Activated naive CD4-positive, alpha-beta T cell treated with anti-CD3 and anti-CD28 coated beads, Interleukin-2, amount 10 ng/mL, durations not matched to agents 7 days and 5 days (primary cell): ENCODE measurements around the gene CD96.
"Not testable (repeated sequence)": the region's sequence is repeated elsewhere in the genome, so short reads cannot be mapped to it uniquely, and the experiment has no call there.

Source experiments
- CTCF ChIA-PET: fragments of 350-600 bp; sonication (Branson Sonifier 250); formaldehyde crosslinking; loops from one replicate; lab custom pipeline; 2021; ENCODE audit warnings: antibody characterized with exemption; lab: Charles Lee
- DNase-seq: peaks from one replicate; pipeline ENCODE4 v3.0.0-alpha.2; 2020
- H3K27ac Mint-ChIP-seq: one replicate; pipeline ENCODE4 v1.8.0; 2021; ENCODE audit warnings: mild to moderate bottlenecking, moderate library complexity, mixed read lengths
- H3K27me3 Mint-ChIP-seq: one replicate; pipeline ENCODE4 v1.8.0; 2021; ENCODE audit warnings: mild to moderate bottlenecking, mixed read lengths
- H3K36me3 Mint-ChIP-seq: one replicate; pipeline ENCODE4 v1.8.0; 2021; ENCODE audit warnings: mixed read lengths
- H3K4me1 Mint-ChIP-seq: one replicate; pipeline ENCODE4 v1.8.0; 2021; ENCODE audit warnings: mixed read lengths
- H3K4me3 Mint-ChIP-seq: one replicate; pipeline ENCODE4 v1.8.0; 2021; ENCODE audit warnings: mild to moderate bottlenecking, moderate library complexity, mixed read lengths
- H3K9me3 Mint-ChIP-seq: one replicate; pipeline ENCODE4 v1.8.0; 2021; ENCODE audit warnings: mixed read lengths

The CD96 gene

DNA sequence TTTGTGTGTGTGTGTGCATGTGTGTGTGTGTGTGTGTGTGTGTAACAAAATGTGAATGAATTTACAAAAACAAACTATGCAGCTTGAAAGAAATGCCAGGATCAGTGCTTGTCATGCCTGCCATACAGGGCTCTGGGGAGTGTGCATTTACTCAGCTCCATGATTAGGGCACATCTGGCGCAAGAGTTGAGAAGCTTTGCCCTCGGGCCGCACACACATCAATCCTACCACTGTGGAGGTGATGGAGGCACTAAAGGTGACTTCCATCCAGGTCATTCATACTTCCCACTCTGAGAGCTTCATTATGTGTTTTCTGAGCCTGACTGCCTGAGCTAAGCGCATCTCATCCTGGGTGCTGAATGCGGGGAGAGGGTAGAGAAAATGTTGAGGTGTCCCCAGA is 125.2 kb downstream of the CD96 start:
- Mint-ChIP-seq H3K27me3 (no peaks in the 10 kb centered on the region), H3K4me1 (peaks cover 70% of the 10 kb centered on the region), H3K9me3 (peaks cover 24% of the 10 kb centered on the region), H3K36me3 (peaks cover 64% of the 10 kb centered on the region), H3K4me3 (peak overlapping the region; percentile 33), H3K27ac (peak overlapping the region; percentile 95)
- DNase-seq: no peak
- CTCF ChIA-PET: interaction anchor here (0.8 to 7.7 kb wide), 10 partner anchors 21 to 346 kb away, joined by 3 to 120 read pairs (median 12); no protein-coding TSS in a partner anchor

GRCh38 chr3:111667621-111668239 is 125.7 kb downstream of the CD96 start:
- H3K4me3 Mint-ChIP-seq: peak overlapping the region; percentile 33
- no peaks in the 10 kb centered on the region for H3K27me3 Mint-ChIP-seq
- DNase-seq: peak; percentile 85
- peaks cover 19% of the 10 kb centered on the region for H3K9me3 Mint-ChIP-seq
- peaks cover 76% of the 10 kb centered on the region for H3K4me1 Mint-ChIP-seq
- H3K36me3 Mint-ChIP-seq: peaks cover 58% of the 10 kb centered on the region
- H3K27ac Mint-ChIP-seq: peak overlapping the region; percentile 95
- CTCF ChIA-PET: interaction anchor here (0.8 to 7.7 kb wide), 15 partner anchors 9 to 345 kb away, joined by 3 to 120 read pairs (median 7); no protein-coding TSS in a partner anchor

- H3K4me1 Mint-ChIP-seq: peaks cover 82% of the 10 kb centered on the region
- no peaks in the 10 kb centered on the region for H3K27me3 Mint-ChIP-seq
- CTCF ChIA-PET: interaction anchor here (0.8 to 7.7 kb wide), 18 partner anchors 9 to 345 kb away, joined by 3 to 120 read pairs (median 5); no protein-coding TSS in a partner anchor
- H3K4me3 Mint-ChIP-seq: no peak overlapping the region
- peaks cover 14% of the 10 kb centered on the region for H3K9me3 Mint-ChIP-seq
- H3K36me3 Mint-ChIP-seq: peaks cover 54% of the 10 kb centered on the region
- peak overlapping the region; percentile 83 for H3K27ac Mint-ChIP-seq
- no peak for DNase-seq
These were observed 126.3 kb downstream of the CD96 start for GRCh38 chr3:111668326-111668725.

GRCh38 chr3:111668888-111669488 is 127.0 kb downstream of the CD96 start:
- Mint-ChIP-seq H3K27ac (peak overlapping the region; percentile 83), H3K9me3 (peaks cover 7% of the 10 kb centered on the region), H3K27me3 (no peaks in the 10 kb centered on the region), H3K4me1 (peaks cover 85% of the 10 kb centered on the region), H3K4me3 (no peak overlapping the region), H3K36me3 (peaks cover 47% of the 10 kb centered on the region)
- CTCF ChIA-PET: interaction anchor here (0.7 to 7.7 kb wide), 18 partner anchors 8 to 344 kb away, joined by 3 to 120 read pairs (median 5); no protein-coding TSS in a partner anchor
- DNase-seq: no peak

- H3K4me3 Mint-ChIP-seq: no peak overlapping the region
- CTCF ChIA-PET: interaction anchor here (1.0 to 7.7 kb wide), 17 partner anchors 11 to 343 kb away, joined by 3 to 120 read pairs (median 6); no protein-coding TSS in a partner anchor
- no peaks in the 10 kb centered on the region for H3K27me3 Mint-ChIP-seq
- H3K27ac Mint-ChIP-seq: no peak overlapping the region
- peaks cover 85% of the 10 kb centered on the region for H3K4me1 Mint-ChIP-seq
- peaks cover 42% of the 10 kb centered on the region for H3K36me3 Mint-ChIP-seq
- DNase-seq: no peak
- peaks cover 4% of the 10 kb centered on the region for H3K9me3 Mint-ChIP-seq
These were observed 128.1 kb downstream of the CD96 start for GRCh38 chr3:111669926-111670630.

GRCh38 chr3:111672461-111672860 is 130.5 kb downstream of the CD96 start:
- CTCF ChIA-PET: interaction anchor here (0.6 to 7.7 kb wide), 8 partner anchors 16 to 341 kb away, joined by 3 to 120 read pairs (median 6); no protein-coding TSS in a partner anchor
- Mint-ChIP-seq H3K4me1 (peaks cover 85% of the 10 kb centered on the region), H3K36me3 (peaks cover 33% of the 10 kb centered on the region), H3K27ac (peak overlapping the region; percentile 98)
- H3K27me3 Mint-ChIP-seq, DNase-seq, H3K4me3 Mint-ChIP-seq, H3K9me3 Mint-ChIP-seq: not testable (repeated sequence)

DNA sequence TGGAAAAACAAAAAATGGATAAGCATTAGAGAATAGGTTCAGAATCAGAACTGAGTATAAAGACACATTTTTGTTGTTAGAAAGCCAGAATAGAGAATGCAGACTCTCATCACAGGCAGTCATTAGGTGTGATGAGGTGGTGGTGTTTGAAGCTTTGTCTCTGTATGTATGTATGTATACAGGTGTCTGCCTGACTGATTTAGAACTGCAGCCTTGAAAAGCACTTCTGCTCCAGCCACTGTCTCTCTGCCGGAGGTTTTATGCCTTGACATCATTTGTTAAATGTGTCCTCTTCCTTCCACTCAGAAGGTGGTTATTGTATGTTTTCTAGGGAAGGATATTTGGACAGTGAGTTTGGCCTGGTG is 133.8 kb downstream of the CD96 start:
- Mint-ChIP-seq H3K9me3 (no peaks in the 10 kb centered on the region), H3K4me3 (peak overlapping the region; percentile 93), H3K27ac (peak overlapping the region; percentile 98), H3K36me3 (peaks cover 40% of the 10 kb centered on the region), H3K27me3 (no peaks in the 10 kb centered on the region), H3K4me1 (peaks cover 73% of the 10 kb centered on the region)
- CTCF ChIA-PET: interaction anchor here (0.8 kb wide), 1 partner anchor 314 kb away, joined by 3 read pairs; no protein-coding TSS in a partner anchor
- no peak for DNase-seq

DNA sequence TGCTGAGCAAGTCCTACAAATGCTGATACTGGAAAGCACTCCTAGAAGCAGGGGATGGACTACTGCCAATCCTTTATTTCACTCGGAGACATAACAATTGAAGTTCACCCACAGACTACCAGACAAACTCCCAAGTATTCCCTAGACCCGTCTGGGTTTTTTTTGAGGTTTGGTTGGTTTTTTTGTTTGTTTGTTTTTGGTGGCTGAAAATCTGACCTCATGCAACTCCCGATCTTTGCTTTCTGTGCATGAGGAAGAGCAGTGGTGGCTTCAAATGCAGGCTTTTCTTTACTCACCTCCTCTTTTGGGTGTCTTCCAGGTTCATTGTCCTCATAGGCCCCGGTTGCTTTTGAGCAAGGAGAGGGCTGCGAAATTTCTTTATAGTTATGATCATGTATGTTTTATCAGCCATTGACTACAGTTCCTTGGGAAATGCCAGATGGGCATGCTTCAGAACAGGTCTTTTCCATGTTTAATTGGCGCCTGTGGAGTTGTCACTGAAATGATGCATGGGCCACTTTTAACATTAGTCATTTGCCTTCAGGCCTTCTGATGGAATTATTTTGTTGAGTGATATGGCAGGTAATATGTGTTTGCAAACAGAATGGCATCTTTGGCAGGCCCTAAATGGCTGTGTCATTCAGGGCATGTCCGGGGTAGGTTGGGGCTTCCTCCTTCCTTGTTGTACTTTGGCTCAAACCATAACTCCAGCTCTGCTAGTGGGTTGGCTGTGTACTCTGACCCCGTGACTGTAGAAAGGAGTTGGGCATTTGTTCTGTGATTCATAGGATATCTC is 134.4 kb downstream of the CD96 start:
- Mint-ChIP-seq H3K27me3 (no peaks in the 10 kb centered on the region), H3K36me3 (peaks cover 39% of the 10 kb centered on the region), H3K27ac (peak overlapping the region; percentile 98), H3K4me3 (peak overlapping the region; percentile 93), H3K4me1 (peaks cover 73% of the 10 kb centered on the region), H3K9me3 (no peaks in the 10 kb centered on the region)
- CTCF ChIA-PET: interaction anchor here (0.8 to 1.0 kb wide), 2 partner anchors 8 to 313 kb away, joined by 3 to 4 read pairs; no protein-coding TSS in a partner anchor
- peak; percentile 33 for DNase-seq

DNA sequence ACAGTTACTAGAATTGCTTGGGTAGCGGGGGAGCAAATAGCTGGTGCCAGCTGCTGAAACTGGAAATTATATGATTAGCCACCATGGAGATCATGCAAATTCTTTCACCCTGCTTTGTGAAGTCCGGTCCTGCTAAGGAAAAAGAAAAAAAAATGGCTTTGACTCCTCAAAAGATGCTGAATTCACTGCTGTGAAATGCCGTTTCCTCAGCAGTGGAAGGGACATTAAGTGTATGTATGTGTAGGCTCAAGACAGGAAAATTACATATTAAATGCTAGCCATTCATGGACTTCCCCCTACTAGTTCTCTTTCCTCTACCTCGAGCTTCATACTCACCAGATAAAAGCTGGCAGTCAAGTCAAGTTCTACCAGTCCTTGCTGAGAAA is 135.0 kb downstream of the CD96 start:
- peak overlapping the region; percentile 93 for H3K4me3 Mint-ChIP-seq
- no peaks in the 10 kb centered on the region for H3K9me3 Mint-ChIP-seq
- DNase-seq: no peak
- H3K27me3 Mint-ChIP-seq: no peaks in the 10 kb centered on the region
- CTCF ChIA-PET: interaction anchor here (1.0 kb wide), 1 partner anchor 8 kb away, joined by 4 read pairs; no protein-coding TSS in a partner anchor
- H3K27ac Mint-ChIP-seq: peak overlapping the region; percentile 98
- H3K36me3 Mint-ChIP-seq: peaks cover 43% of the 10 kb centered on the region
- peaks cover 76% of the 10 kb centered on the region for H3K4me1 Mint-ChIP-seq

DNA sequence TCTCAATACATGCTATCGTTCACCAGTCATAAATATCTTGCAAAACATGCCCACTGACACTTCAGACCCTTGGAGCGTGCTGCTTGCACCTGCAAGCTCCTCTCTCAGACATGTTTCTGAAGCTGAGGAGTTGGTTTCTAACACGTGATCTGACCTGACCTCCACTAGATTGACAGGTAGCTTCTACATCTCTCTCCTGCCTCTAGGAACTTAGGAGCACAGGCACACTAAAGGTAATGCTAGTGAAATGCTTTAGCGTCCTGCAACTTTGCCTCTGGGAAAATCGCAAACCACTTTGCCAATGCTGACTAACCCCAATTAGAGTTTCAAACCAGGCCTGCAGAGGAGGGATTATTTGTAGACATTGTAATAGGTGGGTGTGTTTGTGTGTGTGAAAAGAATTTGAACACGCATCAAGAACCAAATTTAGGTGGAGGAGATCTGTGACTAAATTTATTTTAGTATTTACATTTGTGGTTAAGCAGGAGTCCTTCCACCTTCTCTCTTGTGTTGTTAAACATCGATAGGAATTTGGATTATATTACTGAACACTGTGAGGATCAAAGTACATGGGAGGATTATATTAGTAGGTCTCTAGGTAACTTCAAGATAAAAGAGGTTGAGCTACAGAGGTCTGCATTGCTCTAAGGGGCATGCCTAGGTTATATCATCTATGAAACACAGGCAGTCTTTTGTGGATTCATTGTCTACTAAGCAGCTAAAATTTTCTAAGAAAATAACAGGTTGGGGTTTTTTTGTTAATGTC is 139.8 kb downstream of the CD96 start:
- peaks cover 49% of the 10 kb centered on the region for H3K4me1 Mint-ChIP-seq
- H3K4me3 Mint-ChIP-seq: no peak overlapping the region
- H3K36me3 Mint-ChIP-seq: peaks cover 47% of the 10 kb centered on the region
- no peaks in the 10 kb centered on the region for H3K27me3 Mint-ChIP-seq
- CTCF ChIA-PET: interaction anchor here (0.8 to 1.8 kb wide), 4 partner anchors 11 to 110 kb away, joined by 3 to 6 read pairs (median 4); no protein-coding TSS in a partner anchor
- H3K9me3 Mint-ChIP-seq: no peaks in the 10 kb centered on the region
- no peak for DNase-seq
- peak overlapping the region; percentile 6 for H3K27ac Mint-ChIP-seq

DNA sequence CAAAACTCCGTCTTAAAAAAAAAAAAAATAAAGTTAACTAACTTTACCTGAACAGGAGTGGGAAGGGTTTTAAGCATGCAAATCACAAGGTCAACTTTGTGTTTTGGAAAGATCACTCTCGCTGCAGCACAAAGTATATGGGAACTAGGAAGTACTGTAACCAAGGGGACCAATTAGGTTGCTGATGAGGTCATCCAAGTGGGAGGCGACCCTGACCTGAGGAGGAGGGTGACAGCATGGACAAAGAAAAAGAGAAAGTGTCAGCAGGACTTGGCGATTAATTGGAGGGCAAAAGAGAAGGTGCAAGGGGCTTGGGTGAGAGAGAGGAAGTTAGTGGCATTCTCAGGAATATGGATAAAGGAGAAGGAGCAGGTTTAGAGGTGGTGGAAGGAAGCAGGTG is 142.6 kb downstream of the CD96 start:
- peaks cover 34% of the 10 kb centered on the region for H3K36me3 Mint-ChIP-seq
- no peak overlapping the region for H3K4me3 Mint-ChIP-seq
- CTCF ChIA-PET: interaction anchor here (1.2 kb wide), 1 partner anchor 14 kb away, joined by 5 read pairs; no protein-coding TSS in a partner anchor
- no peaks in the 10 kb centered on the region for H3K9me3 Mint-ChIP-seq
- no peak overlapping the region for H3K27ac Mint-ChIP-seq
- no peak for DNase-seq
- H3K4me1 Mint-ChIP-seq: peaks cover 34% of the 10 kb centered on the region
- H3K27me3 Mint-ChIP-seq: no peaks in the 10 kb centered on the region

DNA sequence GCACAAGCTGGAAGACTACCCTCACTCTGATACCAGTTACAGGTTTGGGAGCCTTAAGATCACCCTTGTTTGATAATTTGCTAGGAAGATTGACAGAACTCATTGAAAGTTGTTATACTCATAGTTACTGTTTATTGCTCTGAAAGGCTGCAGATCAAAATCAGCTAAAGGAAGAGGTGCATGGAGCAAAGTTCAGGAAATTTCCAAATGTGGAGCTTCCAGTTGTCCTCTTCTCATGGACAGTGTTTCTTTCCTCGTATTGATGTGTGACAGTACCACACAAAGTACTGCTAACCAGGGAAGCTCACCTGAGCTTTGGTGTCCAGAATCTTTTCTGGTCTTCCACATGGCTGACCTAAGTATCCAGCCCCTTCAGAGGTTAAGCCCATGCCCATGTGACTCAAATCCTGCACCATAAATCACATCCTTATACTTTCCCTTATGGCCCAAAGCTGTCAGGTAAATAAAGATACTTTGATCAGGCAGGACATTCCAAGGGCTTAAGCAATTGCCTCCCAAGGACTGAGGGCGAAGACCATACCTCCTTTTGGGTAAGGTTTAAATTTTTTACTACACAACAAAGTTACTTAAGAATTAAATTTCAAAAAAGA is 146.3 kb downstream of the CD96 start:
- CTCF ChIA-PET: interaction anchor here (1.2 to 2.1 kb wide), 3 partner anchors 17 to 21 kb away, joined by 3 to 13 read pairs (median 9); no protein-coding TSS in a partner anchor
- Mint-ChIP-seq H3K4me1 (peaks cover 29% of the 10 kb centered on the region), H3K27me3 (no peaks in the 10 kb centered on the region), H3K36me3 (peaks cover 20% of the 10 kb centered on the region), H3K9me3 (no peaks in the 10 kb centered on the region), H3K4me3 (no peak overlapping the region), H3K27ac (no peak overlapping the region)
- no peak for DNase-seq
